ENCODE measurements around the gene KRTAP23-1.

DNA sequence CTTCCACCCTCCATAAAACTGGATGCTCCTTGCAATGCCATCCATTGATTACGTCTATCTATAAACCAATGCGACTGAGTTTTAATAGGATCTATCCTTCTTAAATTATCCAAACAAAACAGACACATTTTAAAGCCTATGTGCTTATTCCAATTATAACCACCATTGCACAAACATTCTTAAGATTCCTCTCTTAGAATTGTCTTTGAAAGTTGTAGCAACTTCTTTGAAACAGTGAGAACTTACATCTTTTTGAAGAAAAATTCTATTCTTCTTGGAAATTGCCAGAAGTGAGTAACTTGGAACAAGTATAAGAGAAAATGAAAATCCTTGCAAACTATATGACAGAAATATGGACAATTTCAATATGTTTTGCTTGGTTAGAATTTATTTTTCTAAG is 28.2 kb downstream of the KRTAP23-1 start, which contains the start of gene KRTAP26-1:
- TF ChIP-seq, protein P1, sequence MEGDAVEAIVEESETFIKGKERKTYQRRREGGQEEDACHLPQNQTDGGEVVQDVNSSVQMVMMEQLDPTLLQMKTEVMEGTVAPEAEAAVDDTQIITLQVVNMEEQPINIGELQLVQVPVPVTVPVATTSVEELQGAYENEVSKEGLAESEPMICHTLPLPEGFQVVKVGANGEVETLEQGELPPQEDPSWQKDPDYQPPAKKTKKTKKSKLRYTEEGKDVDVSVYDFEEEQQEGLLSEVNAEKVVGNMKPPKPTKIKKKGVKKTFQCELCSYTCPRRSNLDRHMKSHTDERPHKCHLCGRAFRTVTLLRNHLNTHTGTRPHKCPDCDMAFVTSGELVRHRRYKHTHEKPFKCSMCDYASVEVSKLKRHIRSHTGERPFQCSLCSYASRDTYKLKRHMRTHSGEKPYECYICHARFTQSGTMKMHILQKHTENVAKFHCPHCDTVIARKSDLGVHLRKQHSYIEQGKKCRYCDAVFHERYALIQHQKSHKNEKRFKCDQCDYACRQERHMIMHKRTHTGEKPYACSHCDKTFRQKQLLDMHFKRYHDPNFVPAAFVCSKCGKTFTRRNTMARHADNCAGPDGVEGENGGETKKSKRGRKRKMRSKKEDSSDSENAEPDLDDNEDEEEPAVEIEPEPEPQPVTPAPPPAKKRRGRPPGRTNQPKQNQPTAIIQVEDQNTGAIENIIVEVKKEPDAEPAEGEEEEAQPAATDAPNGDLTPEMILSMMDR (IDR thresholded peaks at IDR 0.05; ENCODE audit: insufficient read depth, low read depth, low read length) = no peak
- no peak for TF ChIP-seq EZH2 (IDR thresholded peaks at IDR 0.05; ENCODE audit: insufficient read depth, low read length)
